Mammary epithelial cell (primary cell): Measurements from ENCODE around the gene LHX3.

Experiments
- CTCF ChIP-seq, 2 donors: IDR thresholded peaks in 1 of 2; conservative IDR thresholded peaks in 1 of 2; 2 replicates each; pipeline ENCODE4 v1.5.1; 2011 to 2012; ENCODE audit warnings: inconsistent platforms in 2 of 2, low read length in 2 of 2, mild to moderate bottlenecking in 2 of 2, control low read depth in 1 of 2, low read depth in 1 of 2; ENCODE audit not compliant: insufficient read depth in 1 of 2; ENCODE audit errors: extremely low read depth in 1 of 2
- EZH2 ChIP-seq: IDR thresholded peaks from 2 replicates; pipeline ENCODE4 v1.6.1; 2012; ENCODE audit warnings: low read length, inconsistent platforms, borderline replicate concordance

DNA sequence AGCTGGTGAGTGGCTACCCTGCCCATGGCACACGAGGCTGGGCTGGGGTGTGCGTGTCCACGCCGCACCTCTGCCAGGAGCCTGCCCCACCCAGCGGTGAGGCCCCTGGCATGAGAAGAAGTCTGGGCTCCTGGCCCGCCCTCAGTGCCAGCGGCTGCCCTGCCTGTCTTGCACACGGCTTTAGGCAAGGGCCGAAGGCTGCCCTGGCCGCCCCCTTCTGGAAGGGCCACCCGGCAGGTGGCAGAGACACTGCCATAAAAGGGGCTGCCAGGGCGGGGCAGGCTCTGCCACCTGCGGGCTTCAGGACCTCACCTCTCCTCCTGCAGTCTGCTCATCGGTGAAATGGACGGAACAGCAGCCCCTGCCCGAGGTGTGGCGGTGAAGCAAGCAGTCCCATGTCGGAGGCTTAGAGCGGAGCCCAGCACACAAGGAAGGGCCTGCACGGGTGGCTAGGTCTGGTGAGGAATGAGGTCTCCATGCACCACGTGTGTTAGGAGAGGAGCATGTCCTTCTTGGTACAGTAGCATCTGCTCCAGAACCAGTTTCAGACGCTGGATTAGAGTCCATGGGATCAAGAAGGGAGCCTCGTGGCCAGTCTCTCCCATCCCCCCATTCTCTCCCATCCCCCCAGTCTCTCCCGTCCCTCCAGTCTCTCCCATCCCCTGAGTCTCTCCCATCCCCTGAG lies 51.4 kb downstream of the LHX3 start:
- no peak for TF ChIP-seq CTCF (conservative IDR thresholded peaks at IDR 0.05 in 1 of 2, IDR thresholded peaks at IDR 0.05 in 1 of 2; ENCODE audit: extremely low read depth in 1 of 2, insufficient read depth in 1 of 2, low read depth in 1 of 2, low read length in 2 of 2)
- TF ChIP-seq EZH2, result no peak
